IPS-15b (cell line): ENCODE measurements around the gene PITPNM3.

ENCODE experiments used
- H3K27me3 ChIP-seq: one replicate; pipeline ENCODE4 v1.6.1; 2013; ENCODE audit warnings: low read length; ENCODE audit not compliant: control insufficient read depth, insufficient read depth
- H3K36me3 ChIP-seq: one replicate; pipeline ENCODE4 v1.6.1; 2013; ENCODE audit warnings: low read length; ENCODE audit not compliant: control insufficient read depth, insufficient read depth
- H3K4me1 ChIP-seq: one replicate; pipeline ENCODE4 v1.6.1; 2013; ENCODE audit warnings: mild to moderate bottlenecking, low read length; ENCODE audit not compliant: control insufficient read depth, insufficient read depth
- H3K4me3 ChIP-seq: one replicate; pipeline ENCODE4 v1.5.1; 2013; ENCODE audit warnings: low read depth, low read length
- H3K9ac ChIP-seq: one replicate; pipeline ENCODE4 v1.6.1; 2013; ENCODE audit warnings: low read depth, mild to moderate bottlenecking, low read length
- H3K9me3 ChIP-seq: one replicate; pipeline ENCODE4 v1.6.1; 2013; ENCODE audit warnings: mild to moderate bottlenecking, low read length; ENCODE audit not compliant: control insufficient read depth, insufficient read depth

The PITPNM3 gene

GRCh38 chr17:6446516-6447100 is 109.7 kb downstream of the PITPNM3 start:
- peaks cover 8% of the 10 kb centered on the region for H3K4me1 ChIP-seq
- H3K27me3 ChIP-seq = no peaks in the 10 kb centered on the region
- H3K9me3 ChIP-seq = no peaks in the 10 kb centered on the region
- no peak overlapping the region for H3K9ac ChIP-seq
- no peak overlapping the region for H3K4me3 ChIP-seq
- peaks cover 45% of the 10 kb centered on the region for H3K36me3 ChIP-seq

GRCh38 chr17:6444571-6445335 is 111.6 kb downstream of the PITPNM3 start:
- Histone ChIP-seq H3K9me3 (no peaks in the 10 kb centered on the region), H3K27me3 (no peaks in the 10 kb centered on the region), H3K9ac (peak overlapping the region; percentile 89), H3K36me3 (peaks cover 36% of the 10 kb centered on the region), H3K4me3 (peak overlapping the region; percentile 73), H3K4me1 (peaks cover 7% of the 10 kb centered on the region)

GRCh38 chr17:6443692-6444570 is 112.4 kb downstream of the PITPNM3 start, which contains the start of gene PIMREG:
TSS of gene PIMREG (plus strand) at chr17:6444455. CDS start at chr17:6445111, 656 bp downstream.
- Histone ChIP-seq H3K27me3 (no peaks in the 10 kb centered on the region), H3K9ac (peak within 1 kb of the TSS; percentile 89), H3K9me3 (no peaks in the 10 kb centered on the region), H3K36me3 (peaks cover 28% of the 10 kb centered on the region), H3K4me3 (peak within 1 kb of the TSS; percentile 73), H3K4me1 (peaks cover 9% of the 10 kb centered on the region)

- peaks cover 19% of the 10 kb centered on the region for H3K36me3 ChIP-seq
- H3K4me1 ChIP-seq = peaks cover 9% of the 10 kb centered on the region
- no peak overlapping the region for H3K9ac ChIP-seq
- no peak overlapping the region for H3K4me3 ChIP-seq
- no peaks in the 10 kb centered on the region for H3K9me3 ChIP-seq
- H3K27me3 ChIP-seq = no peaks in the 10 kb centered on the region
These were observed 113.6 kb downstream of the PITPNM3 start for GRCh38 chr17:6442775-6443174.

- Histone ChIP-seq H3K4me3 (peak overlapping the region; percentile 16), H3K4me1 (peaks cover 14% of the 10 kb centered on the region), H3K9ac (no peak overlapping the region), H3K36me3 (no peaks in the 10 kb centered on the region), H3K27me3 (no peaks in the 10 kb centered on the region), H3K9me3 (no peaks in the 10 kb centered on the region)
These were observed 116.4 kb downstream of the PITPNM3 start for GRCh38 chr17:6439951-6440350.

GRCh38 chr17:6437956-6438355 is 118.4 kb downstream of the PITPNM3 start:
- H3K4me1 ChIP-seq = peaks cover 14% of the 10 kb centered on the region
- H3K9ac ChIP-seq = no peak overlapping the region
- no peaks in the 10 kb centered on the region for H3K27me3 ChIP-seq
- no peaks in the 10 kb centered on the region for H3K9me3 ChIP-seq
- no peak overlapping the region for H3K4me3 ChIP-seq
- H3K36me3 ChIP-seq = no peaks in the 10 kb centered on the region

- no peaks in the 10 kb centered on the region for H3K36me3 ChIP-seq
- H3K9me3 ChIP-seq = no peaks in the 10 kb centered on the region
- H3K9ac ChIP-seq = no peak overlapping the region
- H3K4me1 ChIP-seq = peaks cover 14% of the 10 kb centered on the region
- no peaks in the 10 kb centered on the region for H3K27me3 ChIP-seq
- H3K4me3 ChIP-seq = no peak overlapping the region
These were observed 118.9 kb downstream of the PITPNM3 start for GRCh38 chr17:6437466-6437865.

GRCh38 chr17:6435968-6436367 is 120.4 kb downstream of the PITPNM3 start:
- Histone ChIP-seq H3K9me3 (no peaks in the 10 kb centered on the region), H3K9ac (no peak overlapping the region), H3K4me3 (no peak overlapping the region), H3K27me3 (no peaks in the 10 kb centered on the region), H3K4me1 (peaks cover 14% of the 10 kb centered on the region), H3K36me3 (no peaks in the 10 kb centered on the region)

GRCh38 chr17:6435051-6435450 is 121.3 kb downstream of the PITPNM3 start, which contains the start of gene AIPL1:
TSS of gene AIPL1 (minus strand) at chr17:6435121. CDS start at chr17:6435104, 17 bp downstream.
- Histone ChIP-seq H3K9ac (no peak within 1 kb of the TSS), H3K4me3 (no peak within 1 kb of the TSS), H3K27me3 (no peaks in the 10 kb centered on the region), H3K9me3 (no peaks in the 10 kb centered on the region), H3K4me1 (peaks cover 10% of the 10 kb centered on the region), H3K36me3 (no peaks in the 10 kb centered on the region)

GRCh38 chr17:6430769-6431168 is 125.6 kb downstream of the PITPNM3 start:
- H3K9ac ChIP-seq = no peak overlapping the region
- H3K27me3 ChIP-seq = no peaks in the 10 kb centered on the region
- no peaks in the 10 kb centered on the region for H3K4me1 ChIP-seq
- no peaks in the 10 kb centered on the region for H3K9me3 ChIP-seq
- no peak overlapping the region for H3K4me3 ChIP-seq
- H3K36me3 ChIP-seq = no peaks in the 10 kb centered on the region

- no peaks in the 10 kb centered on the region for H3K36me3 ChIP-seq
- no peaks in the 10 kb centered on the region for H3K9me3 ChIP-seq
- no peaks in the 10 kb centered on the region for H3K4me1 ChIP-seq
- no peak overlapping the region for H3K9ac ChIP-seq
- no peaks in the 10 kb centered on the region for H3K27me3 ChIP-seq
- no peak overlapping the region for H3K4me3 ChIP-seq
These were observed 127.1 kb downstream of the PITPNM3 start for GRCh38 chr17:6429266-6429665.
